ENCODE data around the gene RBMS3.

The RBMS3 gene

GRCh38 chr3:29850641-29851040 is 569.8 kb downstream of the RBMS3 start:
- DNase-seq = no peak

DNA sequence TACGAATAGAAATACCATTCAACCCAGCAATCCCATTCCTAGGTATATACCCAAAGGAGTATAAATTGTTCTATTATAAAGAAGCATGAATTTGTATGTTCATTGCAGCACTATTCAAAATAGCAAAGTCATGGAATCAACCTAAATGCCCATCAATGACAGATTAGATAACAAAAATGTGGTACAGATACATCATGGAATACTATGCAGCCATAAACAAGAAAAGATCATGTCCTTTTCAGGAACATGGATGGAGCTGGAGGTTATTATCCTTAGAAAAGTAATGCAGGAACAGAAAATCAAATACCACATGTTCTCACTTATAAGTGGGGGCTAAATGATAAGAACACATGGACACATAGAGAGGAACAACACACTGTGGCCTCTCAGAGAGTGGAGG is 571.9 kb downstream of the RBMS3 start:
- DNase-seq = no peak

GRCh38 chr3:29853841-29854397 is 573.0 kb downstream of the RBMS3 start:
- no peak for DNase-seq

- DNase-seq = no peak
Observed at GRCh38 chr3:29854821-29855220, 574.0 kb downstream of the RBMS3 start.

GRCh38 chr3:29859726-29860270 is 578.9 kb downstream of the RBMS3 start:
- DNase-seq = no peak

DNA sequence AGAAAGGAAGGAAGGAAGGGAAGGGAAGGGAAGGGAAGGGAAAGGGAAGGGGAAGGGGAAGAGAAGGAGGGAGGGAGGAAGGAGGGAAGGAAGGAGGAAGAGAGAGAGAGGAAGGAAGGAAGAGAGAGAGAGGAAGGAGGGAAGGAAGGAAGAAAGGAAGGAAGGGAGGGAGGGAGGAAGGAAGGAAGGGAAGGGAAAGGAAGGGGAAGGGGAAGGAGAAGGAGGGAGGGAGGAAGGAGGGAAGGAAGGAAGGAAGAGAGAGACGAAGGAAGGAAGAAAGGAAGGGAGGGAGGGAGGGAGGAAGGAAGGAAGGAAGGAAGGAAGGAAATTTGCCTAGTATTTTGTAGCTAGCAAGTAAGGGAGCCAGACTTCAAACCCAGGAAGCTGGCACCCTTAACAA is 583.9 kb downstream of the RBMS3 start:
- no peak for DNase-seq

DNA sequence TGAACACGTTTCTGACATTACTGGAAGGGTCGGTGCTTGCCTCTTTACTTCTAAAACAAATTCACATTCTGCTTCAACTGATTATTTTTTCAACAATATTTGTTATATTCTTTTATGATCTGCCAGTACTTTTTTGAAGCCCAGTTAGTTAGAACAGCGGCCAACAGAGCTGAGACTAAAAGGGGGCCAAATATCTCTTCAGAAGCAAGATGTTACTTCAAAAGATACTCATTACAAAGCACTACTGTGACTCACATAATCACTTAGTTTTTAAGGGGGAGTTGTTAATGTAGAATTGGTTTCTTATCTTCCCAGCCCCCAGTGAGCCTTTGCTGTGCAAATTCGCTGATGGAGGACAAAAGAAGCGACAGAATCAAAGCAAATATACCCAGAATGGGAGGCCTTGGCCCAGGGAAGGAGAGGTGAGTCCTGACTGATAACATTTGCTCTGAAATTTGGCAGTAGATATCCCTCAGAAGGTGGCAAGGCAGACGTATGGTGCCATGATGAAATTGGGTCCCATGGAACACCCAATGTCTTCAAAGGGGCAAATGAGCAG is 587.8 kb downstream of the RBMS3 start:
- DNase-seq = no peak

GRCh38 chr3:29870136-29870535 is 589.3 kb downstream of the RBMS3 start:
- no peak for DNase-seq

- no peak for DNase-seq
Observed at GRCh38 chr3:29871087-29871486, 590.2 kb downstream of the RBMS3 start.

DNA sequence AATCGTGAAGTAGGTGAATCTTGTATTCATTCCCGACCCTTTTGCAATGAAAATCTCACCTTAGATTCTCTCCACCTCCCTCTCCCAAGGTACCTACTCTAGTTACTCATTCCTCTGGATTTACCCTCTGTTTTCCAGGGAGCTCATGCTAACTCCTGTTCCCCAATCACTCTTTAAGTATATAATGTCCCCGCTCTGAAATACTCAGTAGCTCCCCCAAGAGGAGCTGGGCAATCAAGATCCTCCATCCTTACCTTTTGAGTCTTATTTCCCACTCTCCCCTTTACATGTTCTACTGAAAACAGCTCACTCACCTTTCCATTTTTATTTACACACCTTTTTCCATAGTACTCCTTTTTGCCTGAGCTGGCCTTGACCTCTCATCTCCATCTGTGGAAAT is 599.9 kb downstream of the RBMS3 start:
- no peak for DNase-seq

- DNase-seq = no peak
Observed at GRCh38 chr3:29887451-29887850, 606.6 kb downstream of the RBMS3 start.

GRCh38 chr3:29889215-29889614 is 608.3 kb downstream of the RBMS3 start:
- DNase-seq = no peak

GRCh38 chr3:29890801-29891200 is 609.9 kb downstream of the RBMS3 start:
- no peak for DNase-seq

DNA sequence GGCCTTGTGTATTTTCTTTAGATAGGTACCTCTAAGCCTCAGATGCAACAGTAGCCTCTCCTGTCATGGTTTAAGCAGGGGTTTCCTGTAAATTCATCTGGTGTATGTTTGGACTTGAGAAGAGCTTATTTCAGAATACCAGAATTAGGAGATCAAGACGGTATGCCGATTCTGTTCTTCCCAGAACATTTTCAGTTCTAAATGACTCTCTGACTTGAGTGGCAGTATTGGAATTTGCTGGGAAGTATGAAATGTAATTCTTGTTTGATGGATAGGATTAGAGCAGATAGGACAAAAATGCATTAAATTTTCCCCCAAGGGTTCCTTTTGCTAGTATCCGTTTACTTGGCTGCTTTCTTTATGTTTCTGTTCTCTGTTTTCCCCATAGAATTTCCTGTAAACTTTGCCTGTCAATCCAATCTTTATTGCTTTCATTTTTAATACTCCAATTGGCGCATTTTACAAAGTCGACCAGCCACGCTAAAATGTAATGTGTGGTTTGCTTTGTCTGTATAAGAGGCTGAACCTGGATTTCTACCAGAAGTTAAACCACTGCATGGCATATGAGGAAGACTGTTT is 612.2 kb downstream of the RBMS3 start:
- no peak for DNase-seq

GRCh38 chr3:29896856-29897255 is 616.0 kb downstream of the RBMS3 start:
- no peak for DNase-seq

- DNase-seq = no peak
Observed at GRCh38 chr3:29898171-29898965, 617.5 kb downstream of the RBMS3 start.

- no peak for DNase-seq
Observed at GRCh38 chr3:29899021-29899420, 618.1 kb downstream of the RBMS3 start.

GRCh38 chr3:29901097-29901496 is 620.2 kb downstream of the RBMS3 start:
- DNase-seq = no peak

GRCh38 chr3:29903600-29903999 is 622.7 kb downstream of the RBMS3 start:
- no peak for DNase-seq

DNA sequence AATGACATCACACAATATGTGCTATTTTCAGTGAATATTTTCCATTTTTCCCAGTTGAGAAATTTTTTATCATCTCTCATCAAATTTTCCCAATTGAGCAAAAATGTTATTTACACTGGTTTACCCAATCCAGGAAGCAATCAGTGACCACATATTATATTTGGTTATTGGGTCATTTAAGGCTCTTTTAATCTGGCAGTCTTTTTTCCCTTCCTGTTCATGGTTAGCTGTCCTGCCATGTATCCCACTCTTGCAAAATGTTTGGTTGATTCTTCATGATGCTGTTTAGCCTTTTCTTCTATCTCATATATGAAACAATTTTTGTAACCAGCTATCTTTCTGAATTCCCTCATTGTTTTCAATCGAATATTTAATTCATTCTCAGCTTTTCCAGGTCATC is 626.0 kb downstream of the RBMS3 start:
- DNase-seq = no peak

- DNase-seq = no peak
Observed at GRCh38 chr3:29912600-29913288, 631.9 kb downstream of the RBMS3 start.

DNA sequence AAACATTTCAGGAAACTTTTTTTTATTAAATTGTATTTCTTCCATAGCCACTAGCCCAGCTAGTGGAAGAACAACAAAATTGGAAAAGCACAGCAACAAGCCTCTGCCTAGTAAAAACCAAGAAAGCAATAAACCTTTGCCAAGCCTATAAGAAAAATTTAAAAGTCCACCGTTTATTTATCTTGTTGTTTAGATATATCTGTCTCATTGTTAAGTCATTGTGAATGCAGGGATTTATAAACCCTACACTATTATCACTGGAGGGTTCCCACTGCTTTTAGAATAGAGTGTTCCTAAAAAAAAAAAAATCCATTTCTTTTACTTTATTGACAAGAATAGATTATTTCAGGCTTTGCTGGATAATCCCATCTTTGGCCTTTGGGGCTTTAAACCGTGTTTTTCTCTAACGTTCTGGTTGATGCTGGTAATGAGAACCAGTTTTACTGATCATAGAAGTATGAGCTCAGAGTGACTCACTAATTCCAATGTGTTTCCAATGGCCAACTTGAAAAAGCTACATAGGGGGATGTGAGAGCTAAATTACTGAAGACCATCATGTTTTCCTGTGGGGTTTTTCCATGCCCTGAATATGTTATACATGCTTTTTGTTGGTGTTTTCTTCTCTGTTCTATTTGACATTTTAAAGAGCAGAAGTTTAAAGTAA is 634.1 kb downstream of the RBMS3 start:
- DNase-seq = no peak

- DNase-seq = no peak
Observed at GRCh38 chr3:29919571-29919970, 638.7 kb downstream of the RBMS3 start.
